Stimulated activated CD8-positive, alpha-beta memory T cell treated with anti-CD3 and anti-CD28 coated beads, Interleukin-4, amount 100 ng/mL, for 1 hour (primary cell): ENCODE results near the gene SMIM45.

Source experiments
- DNase-seq, 2 donors: peaks; one replicate each; pipeline ENCODE4 v3.0.0-alpha.2; 2020; ENCODE audit warnings: low read depth in 2 of 2, low spot score in 1 of 2

Gene SMIM45

GRCh38 chr22:41966607-41967240 is 14.8 kb downstream of the SMIM45 start:
- no peak for DNase-seq

GRCh38 chr22:41968601-41969000 is 16.7 kb downstream of the SMIM45 start:
- DNase-seq, result no peak

DNA sequence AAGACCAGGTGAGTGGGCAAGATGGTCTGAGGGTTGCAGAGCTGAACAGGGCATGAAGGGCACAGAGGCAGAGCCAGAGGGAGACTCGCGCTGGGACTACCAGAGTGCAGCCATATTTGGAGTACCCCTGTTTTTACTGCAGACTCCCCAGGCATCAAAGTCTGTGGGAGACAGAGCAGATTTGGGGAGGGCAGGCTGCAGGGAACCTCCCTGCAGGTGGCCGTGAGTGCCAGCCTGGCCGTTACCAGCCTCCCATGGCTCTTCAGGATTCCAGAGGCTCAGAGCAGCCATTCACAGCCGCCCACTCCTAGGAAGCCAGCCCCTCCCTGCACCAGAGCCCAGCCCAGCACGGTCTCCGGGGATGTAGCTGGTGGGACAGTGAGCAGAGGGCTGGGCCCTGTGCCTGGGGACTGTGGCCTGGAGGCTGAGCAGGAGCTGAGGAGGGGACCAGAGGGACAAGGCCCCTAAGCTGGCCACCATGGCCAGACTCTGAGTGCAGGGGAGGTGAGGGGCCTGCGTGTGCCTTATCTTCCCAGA is 17.2 kb downstream of the SMIM45 start, which contains the start of gene SEPTIN3:
TSS of gene SEPTIN3 (plus strand) at position 334 of the 537 bp plus-strand sequence. CDS start 2,050 bp downstream, outside the sequence.
- no peak for DNase-seq

DNA sequence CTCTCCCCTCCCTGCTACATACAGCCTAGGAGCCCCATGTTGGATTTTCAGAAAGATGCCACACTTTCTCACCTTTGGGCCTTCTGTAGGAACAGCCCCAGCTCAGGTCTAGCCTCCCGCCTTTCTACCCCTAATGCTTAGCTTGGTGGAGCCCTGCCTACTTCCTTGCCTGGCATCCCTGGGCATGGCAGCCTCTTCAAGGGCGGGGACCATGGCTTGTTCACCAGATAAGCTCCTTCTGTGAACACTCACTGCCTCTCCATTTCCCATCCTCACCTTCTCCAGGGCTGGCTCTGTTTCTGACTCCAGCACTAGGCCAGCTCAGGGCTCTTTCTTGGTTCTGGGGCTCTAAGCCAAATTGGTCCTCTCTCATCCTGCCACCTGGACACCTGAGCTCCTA is 18.7 kb downstream of the SMIM45 start:
- DNase-seq, result no peak

DNA sequence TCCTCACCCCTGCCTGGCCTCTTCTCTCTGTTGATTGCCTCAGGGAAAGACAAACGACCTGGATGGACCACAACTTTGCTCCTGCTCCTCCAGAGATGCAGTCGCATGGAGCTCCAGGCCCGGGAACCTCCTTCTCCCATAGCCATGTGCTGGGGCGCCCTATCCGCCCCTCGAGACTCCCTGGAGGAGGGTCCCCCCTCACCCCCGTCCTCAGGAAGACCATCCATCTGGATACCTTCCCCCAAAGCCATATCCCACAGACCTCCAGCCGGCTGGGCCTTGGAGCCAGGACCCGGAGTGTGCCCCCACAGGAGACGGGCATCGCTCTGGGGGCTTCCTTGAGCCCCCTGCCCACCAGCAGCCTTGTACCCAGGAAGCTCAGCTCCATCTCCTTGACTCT is 19.5 kb downstream of the SMIM45 start:
- no peak for DNase-seq

- DNase-seq, result no peak
Measured at GRCh38 chr22:41974691-41975290, 22.8 kb downstream of the SMIM45 start.

- DNase-seq, result no peak
Measured at GRCh38 chr22:41975299-41976069, 23.5 kb downstream of the SMIM45 start.

DNA sequence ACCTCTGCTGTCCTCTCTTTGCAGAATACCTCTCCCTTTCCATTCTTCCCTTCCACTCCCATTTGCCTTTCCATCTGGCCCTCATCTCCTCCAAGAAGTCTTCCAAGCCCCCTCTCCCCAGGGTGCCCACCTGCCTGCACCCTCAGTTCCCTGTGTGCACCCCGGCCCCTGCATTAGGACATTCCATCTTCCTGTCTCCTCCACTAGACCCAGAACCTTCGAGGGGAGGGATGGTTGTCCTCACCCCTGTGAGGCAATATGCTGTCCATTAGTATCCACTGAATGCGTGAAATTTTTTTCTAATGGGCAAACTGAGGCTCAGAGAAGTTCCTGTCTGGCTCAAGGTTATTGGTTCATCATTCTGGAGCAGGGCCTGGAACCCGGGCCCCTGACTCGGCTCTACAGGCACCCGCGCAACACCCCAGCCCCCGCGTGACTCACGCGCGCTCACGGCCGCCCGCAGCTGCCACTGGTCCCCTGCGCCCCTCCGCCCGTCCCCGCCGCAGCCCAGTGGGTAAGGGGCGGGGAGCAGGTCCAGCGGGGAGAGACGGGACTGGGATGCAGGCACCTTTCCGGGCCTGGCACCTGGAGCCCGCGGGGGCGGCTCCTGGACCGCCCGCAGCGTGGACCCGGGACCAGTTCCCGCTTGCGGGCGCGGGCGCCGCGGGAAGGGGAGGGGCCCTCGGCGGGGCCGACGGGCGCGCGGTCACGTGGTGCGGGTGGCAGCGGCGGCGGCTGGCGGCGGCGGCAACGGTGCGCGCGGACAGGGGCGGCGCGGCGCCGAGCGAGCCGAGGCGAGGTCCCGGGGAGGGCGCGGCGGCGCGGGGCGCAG is 24.3 kb downstream of the SMIM45 start:
- DNase-seq, result no peak

DNA sequence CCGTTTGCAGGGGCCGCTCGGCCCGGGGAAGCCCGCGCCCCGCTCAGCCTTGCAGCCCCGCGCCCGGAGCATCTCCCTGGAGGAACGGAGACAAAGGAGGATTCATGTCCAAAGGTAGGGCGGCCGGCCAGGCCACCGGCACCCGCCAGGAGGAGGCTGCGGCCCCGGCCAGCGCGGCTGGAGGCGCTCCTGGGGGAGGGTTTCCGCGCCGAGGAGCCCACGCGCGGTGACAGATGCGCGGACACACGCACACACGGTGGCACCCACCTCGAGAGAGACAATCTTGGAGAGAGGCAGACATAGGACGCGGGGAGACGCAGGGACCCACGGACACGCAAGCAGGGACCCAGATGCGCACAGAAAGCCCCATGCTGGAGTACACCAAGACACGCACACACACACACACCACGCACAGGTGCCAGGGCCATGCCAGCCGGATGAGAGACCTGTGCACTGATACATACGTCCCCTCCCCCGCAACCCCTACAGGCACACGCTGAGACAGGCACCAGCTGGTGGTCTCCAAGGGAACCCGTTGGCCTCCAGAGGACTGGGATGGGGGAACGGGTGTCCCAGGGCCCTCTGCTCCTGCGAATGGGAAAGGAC is 25.1 kb downstream of the SMIM45 start:
- DNase-seq, result no peak

GRCh38 chr22:41978732-41979131 is 26.8 kb downstream of the SMIM45 start:
- no peak for DNase-seq

- DNase-seq, result no peak
Measured at GRCh38 chr22:41979423-41980250, 27.7 kb downstream of the SMIM45 start.

GRCh38 chr22:41982865-41983264 is 30.9 kb downstream of the SMIM45 start:
- DNase-seq, result no peak

- DNase-seq, result no peak
Measured at GRCh38 chr22:41983513-41984405, 31.8 kb downstream of the SMIM45 start.

DNA sequence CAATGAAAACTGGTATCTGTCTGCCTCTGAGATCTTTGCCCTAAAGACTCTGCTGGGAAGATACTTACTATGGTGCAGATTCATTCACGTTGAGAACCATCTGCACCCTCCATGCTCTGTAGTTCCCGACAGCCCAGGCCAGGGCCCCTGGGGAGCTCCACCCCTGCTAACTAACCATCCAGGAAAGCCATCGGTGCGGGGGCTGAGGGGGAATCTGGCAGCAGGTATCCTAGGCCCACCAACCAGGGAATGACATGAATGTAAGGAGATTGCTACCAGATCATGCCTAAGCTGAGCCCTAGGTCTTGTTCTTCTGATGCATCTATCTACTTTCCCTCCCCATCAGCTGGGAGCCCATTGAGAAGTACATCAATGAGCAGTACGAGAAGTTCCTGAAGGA is 35.3 kb downstream of the SMIM45 start:
- DNase-seq, result no peak

DNA sequence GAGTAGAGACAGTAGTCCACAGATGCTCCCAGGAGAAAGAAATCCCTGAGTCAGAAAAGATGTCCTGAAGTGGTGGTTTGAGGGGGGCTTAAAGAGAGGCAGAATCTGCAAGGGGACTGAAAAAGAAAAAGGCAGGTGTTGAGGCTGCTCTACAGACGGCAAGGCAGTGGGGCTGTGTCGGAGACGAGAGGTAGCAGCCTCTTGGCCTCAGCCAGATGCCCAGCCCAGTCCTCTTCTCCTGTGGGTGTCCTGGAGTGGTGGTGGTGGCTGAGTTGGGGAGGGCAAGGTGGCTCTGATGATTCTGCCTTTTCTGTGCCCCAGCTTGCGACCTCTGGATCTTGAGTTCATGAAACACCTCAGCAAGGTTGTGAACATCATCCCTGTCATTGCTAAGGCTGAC is 37.3 kb downstream of the SMIM45 start:
- no peak for DNase-seq

GRCh38 chr22:41991111-41991510 is 39.2 kb downstream of the SMIM45 start:
- DNase-seq, result no peak

- DNase-seq, result no peak
Measured at GRCh38 chr22:41992496-41992895, 40.5 kb downstream of the SMIM45 start.

DNA sequence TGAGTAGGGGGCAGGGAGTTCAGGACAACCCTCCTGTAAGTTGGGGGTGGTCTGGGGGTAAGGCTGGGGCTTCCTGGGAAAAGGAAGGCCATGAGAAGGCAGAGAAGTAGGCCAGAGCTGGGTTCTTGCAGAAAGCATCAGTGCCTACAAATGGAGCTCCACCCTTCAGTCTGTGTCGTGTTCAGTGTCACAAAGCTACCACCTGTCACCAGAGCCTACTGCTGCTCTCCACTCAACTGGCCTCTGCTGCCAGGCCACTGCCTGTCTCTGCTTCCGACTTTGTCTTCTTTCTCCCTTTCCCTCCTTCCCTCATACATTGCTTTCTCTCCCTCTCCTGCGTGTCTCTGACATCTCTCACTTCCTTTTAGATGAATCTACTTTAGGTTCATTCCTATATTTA is 43.3 kb downstream of the SMIM45 start:
- DNase-seq, result no peak

DNA sequence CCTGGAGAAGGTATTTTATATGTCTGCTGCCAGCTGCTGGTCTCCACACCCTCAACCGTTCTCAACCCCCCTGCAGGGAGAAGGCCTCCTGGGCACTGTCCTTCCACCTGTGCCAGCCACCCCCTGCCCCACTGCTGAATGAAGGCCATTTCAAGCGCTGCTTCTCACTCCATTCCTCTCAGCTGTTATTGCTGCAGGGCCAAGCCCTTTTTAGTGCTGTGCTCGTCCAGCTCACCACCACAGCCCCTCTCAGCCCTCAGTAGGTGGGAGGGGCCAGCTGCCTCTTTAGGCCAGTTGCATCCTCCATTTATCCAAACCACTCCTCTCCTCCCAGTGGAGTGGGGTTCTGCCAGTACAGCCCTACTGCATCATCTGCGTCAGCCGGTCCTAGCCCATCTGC is 44.9 kb downstream of the SMIM45 start:
- DNase-seq, result no peak
